ENCODE measurements around the gene DSCAML1.

DSCAML1 gene

GRCh38 chr11:117759305-117759704, 37.7 kb downstream of the DSCAML1 start:
- no peak for DNase-seq (ENCODE audit: low read depth)

GRCh38 chr11:117754030-117754429, 43.0 kb downstream of the DSCAML1 start:
- no peak for DNase-seq (ENCODE audit: low read depth)

GRCh38 chr11:117752721-117753237, 44.2 kb downstream of the DSCAML1 start:
- DNase-seq (ENCODE audit: low read depth): no peak

DNA sequence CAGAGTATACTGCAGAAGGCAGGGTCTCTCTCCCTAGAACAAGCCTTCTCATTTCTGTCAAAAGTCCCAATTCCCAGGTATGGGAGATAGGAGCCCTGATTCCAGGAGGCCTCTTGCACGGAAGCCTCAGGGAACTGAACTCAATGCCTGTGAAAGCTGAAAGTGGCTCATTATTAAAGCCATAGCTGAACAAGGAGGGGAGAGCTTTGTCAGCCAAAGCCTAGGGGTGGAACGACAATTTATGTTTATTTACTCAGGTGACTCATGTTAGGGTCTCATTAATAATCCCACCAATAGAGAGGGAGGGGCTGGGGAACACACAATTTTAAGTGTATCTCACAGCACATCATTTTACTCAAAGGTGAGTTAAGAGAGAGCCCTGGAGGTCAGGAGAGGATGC, 44.9 kb downstream of the DSCAML1 start:
- DNase-seq (ENCODE audit: low read depth): no peak

DNA sequence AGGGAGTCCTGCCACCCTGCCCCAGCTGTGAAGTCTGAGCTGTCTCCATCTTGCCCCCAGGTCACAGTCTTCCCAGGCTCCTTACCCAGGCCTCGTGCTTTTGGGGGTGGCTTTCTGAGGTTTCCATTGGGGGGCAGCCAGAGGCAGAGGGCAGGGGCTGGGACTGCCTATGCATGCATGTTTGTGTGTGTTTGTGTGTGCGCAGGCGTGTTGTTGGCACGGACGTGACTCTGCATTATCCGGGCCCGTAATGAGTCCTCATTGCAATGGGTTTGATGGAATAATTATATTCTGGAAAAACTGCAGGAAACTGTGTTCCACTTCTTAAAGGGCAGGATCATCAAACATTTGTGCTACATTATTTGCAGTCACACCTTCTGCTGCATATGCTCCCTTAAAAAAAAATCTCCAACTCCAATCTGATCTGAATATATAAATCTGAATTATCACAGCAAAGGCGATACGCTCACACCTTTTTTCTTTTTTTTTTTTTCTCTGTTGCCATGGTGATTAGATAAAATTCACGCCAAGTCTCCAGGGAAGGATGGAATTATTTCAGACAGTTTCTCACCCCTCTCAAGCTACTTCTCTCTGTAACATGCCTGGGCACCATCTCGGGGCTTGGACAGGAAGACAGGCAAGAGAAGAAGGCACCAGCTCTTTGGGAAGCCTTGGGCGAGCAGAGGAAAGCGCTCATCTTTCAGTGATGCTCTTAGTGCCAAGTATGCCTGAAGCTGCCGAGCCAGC, 45.9 kb downstream of the DSCAML1 start:
- no peak for DNase-seq (ENCODE audit: low read depth)

- DNase-seq (ENCODE audit: low read depth): no peak
Measured at GRCh38 chr11:117750357-117750756, 46.7 kb downstream of the DSCAML1 start.

GRCh38 chr11:117749541-117749910, 47.5 kb downstream of the DSCAML1 start:
- no peak for DNase-seq (ENCODE audit: low read depth)

DNA sequence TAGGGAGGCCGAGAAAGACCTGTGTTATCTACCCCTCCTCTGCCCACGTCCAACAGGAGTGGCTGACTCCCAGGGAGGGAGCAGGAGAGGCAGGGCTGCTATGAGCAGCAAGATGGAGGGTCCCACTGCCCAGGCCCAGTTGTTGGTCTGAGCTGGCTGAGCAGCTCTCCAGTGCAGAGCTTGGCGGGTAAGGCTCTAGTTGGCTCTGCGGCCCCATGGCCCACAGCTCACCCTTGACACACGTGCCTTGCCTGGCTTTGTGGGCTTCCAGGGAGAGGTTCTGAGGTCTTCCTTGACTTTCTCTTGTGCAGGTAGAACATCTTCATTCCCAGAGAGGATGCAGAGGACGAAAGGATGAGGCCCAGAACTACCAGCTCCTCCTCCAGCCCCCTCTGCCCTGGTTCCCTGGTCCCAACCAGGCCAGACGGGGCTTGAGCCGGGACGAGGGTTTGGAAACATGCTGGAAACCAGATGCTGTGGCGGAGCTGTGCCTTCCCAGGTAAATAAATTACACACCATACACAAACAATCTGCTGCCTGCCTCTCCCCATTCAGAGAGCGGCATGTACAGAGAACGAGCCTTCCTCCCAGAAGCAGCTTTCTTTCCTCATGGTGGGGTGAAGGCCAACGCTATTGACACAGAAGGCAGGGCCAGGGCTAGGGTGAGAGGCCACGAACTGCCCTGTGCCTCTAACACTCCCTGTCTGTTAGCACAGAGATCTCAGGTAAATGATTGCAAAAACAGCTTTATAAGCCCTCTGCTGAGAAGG, 48.1 kb downstream of the DSCAML1 start:
- no peak for DNase-seq (ENCODE audit: low read depth)

DNA sequence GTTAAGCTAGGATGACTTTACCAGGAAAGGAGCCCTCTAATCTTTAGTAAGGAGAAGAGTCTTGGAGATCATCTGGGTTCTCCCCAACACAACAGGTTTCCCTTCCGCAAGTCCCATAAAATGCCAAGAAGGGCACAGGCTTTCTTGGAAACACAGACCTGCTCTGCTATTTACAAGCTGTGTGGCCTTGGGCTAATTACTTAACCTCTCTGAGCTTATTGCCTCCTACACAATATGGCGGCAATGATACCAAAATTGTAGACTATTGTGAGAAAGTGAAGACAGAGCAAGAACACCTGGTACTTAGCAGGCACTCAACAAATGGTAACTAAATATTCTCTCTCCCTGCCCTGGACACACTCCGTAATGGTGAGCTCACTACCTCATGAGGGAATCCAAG, 49.1 kb downstream of the DSCAML1 start:
- no peak for DNase-seq (ENCODE audit: low read depth)

DNA sequence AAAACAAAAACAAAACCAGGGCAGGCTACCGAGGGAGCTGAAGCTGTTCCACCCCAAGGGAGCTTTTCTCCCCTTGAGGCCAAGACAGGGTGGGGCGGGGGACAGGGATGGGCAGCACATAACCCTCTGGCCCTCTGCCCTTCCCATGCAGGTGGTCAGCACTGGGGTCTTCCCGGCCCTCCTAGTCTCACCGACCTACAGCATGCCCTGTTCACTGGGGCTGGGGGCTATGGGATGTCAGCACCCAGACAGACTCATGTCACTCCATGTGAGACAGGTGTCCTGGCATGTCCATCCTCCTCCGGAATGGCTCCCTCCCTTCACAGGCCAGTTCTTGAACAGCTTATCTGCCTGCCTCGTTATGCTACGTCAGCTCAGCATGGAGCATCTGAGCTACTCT, 51.7 kb downstream of the DSCAML1 start:
- no peak for DNase-seq (ENCODE audit: low read depth)

- no peak for DNase-seq (ENCODE audit: low read depth)
Measured at GRCh38 chr11:117744471-117745150, 52.4 kb downstream of the DSCAML1 start.

DNA sequence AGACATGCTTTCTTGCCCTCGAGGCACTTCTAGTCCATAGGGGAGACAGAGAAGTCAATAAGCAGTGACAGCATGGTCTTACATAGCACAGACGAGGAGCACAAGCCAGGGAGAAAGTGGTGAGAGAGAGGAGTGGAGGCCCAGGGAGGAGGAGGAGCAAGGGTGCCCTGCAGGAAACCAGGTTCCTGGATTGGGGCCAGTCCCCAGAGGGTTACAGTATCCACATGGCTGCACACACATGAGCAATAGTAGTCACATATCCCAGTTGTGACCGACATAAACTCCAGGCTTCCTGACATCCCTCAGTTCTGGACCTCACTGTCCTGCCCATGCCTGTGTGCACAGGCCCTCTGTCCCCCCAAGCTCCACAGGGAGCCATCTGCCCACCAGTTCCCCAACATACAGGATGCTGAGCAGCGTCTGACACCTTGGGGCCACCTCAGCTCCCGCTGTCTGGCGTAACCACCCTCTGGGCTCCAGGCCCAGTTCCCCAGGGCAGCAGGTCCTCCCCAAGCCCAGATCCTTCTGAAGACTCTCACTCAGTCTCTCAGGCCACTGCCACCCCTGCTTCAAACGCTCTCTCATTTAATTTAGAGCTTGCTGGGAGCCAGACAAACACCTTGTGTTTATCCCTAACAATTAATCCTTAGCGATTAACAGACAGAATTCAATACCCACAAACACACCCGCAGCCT, 53.7 kb downstream of the DSCAML1 start:
- no peak for DNase-seq (ENCODE audit: low read depth)

GRCh38 chr11:117738246-117738957, 58.6 kb downstream of the DSCAML1 start:
- no peak for DNase-seq (ENCODE audit: low read depth)

DNA sequence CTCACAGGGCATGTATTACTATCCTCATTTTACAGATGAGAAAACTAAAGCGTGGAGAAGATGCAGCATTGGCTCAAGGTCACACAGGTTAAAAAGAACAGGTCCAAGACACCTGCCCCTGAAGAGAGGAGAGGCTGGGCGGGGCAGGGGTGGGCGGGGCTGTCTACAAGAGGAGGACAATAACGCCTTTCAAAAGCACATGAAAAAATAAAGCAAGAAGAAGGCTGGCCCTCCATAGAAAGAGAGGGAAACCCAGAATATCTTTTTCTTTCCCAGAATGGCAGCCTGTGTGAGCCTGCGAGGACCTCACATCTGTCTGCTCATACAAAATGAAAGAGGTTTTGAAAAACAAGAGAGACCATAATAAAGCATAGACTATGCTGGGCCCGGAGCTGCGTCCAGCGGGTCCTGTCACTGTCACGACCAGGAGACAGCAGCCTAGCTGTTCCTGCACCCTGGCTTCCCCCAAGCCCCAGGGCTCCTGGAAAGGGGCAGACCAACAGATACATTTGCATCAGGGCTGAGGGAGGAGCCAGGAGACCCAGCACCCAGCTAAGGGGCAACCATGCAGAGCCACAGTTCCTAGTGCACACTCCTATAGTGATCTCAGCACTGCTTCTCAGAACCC, 61.6 kb downstream of the DSCAML1 start:
- no peak for DNase-seq (ENCODE audit: low read depth)

DNA sequence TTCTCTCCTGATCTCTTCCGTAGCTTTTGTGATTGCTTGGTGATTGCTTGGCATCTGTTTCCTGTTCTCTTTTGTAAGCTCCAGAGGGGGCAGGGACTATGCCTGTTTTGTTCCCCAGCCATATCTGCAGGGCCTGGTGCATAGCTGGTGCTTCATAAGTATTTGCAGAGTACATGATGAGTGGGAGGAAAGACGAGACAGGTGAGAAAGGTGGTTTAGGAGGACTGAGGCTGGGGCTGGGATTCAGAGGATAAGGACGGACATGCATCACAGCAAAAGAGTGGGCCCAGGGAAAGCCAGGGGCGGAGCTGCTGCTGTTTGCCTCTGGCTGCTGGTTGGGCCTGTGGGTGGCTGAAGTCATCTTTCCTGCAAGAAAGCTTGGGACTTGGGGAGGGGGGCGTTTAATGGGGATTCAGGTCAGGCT, 62.4 kb downstream of the DSCAML1 start:
- DNase-seq (ENCODE audit: low read depth): no peak

GRCh38 chr11:117733316-117733715, 63.7 kb downstream of the DSCAML1 start:
- no peak for DNase-seq (ENCODE audit: low read depth)

GRCh38 chr11:117731722-117732290, 65.2 kb downstream of the DSCAML1 start:
- no peak for DNase-seq (ENCODE audit: low read depth)

GRCh38 chr11:117730208-117730800, 66.7 kb downstream of the DSCAML1 start:
- no peak for DNase-seq (ENCODE audit: low read depth)

- DNase-seq (ENCODE audit: low read depth): no peak
Measured at GRCh38 chr11:117725048-117725734, 71.8 kb downstream of the DSCAML1 start.

DNA sequence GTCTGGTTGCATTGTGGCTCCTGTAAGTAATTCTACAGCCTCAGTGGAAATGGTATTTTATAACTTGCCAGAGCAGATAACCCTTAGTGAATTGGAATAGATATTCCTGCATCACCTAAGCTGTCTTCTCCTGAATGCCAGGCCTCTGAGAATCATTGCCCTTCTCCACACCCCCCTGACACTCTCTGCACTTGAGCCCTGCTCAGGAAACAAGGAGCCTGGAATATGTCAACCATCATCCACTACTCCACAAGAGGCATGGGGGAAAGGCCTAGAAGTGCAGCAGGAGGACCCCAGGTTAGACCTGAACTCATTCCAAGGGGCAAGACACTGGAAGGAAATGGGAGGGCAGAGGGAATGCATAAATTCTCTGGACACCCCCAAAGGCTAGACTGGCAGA, 72.4 kb downstream of the DSCAML1 start:
- no peak for DNase-seq (ENCODE audit: low read depth)

All from GM04504 (cell line).